CD14-positive monocyte (primary cell): ENCODE measurements around the gene CETP. TPM values are rescaled to one million over a fixed set of nuclear protein-coding genes. Genes with fewer than 3 reads are reported as not detected.

ENCODE experiments used
- DNase-seq, 3 donors: peaks; one replicate each; pipeline ENCODE4 v3.0.0-alpha.2; 2011 to 2022
- H2AFZ ChIP-seq: 2 replicates; pipeline ENCODE4 v1.6.0; 2012; ENCODE audit warnings: mild to moderate bottlenecking, low read depth, low read length, inconsistent platforms; ENCODE audit not compliant: insufficient read depth, poor library complexity, severe bottlenecking
- H3K27ac ChIP-seq, 2 donors: 1 replicate in 1 of 2; 2 replicates in 1 of 2; pipeline ENCODE4 v1.5.1; 2012 to 2013; ENCODE audit warnings: low read length in 2 of 2, control low read depth in 1 of 2, inconsistent platforms in 1 of 2, low read depth in 1 of 2, mild to moderate bottlenecking in 1 of 2
- H3K27me3 ChIP-seq, 2 donors: one replicate each; pipeline versions ENCODE4 v1.6.0 to v1.6.1; 2011 to 2013; ENCODE audit warnings: low read length in 2 of 2; ENCODE audit not compliant: control insufficient read depth in 2 of 2, insufficient read depth in 2 of 2
- H3K36me3 ChIP-seq, 2 donors: replicated peaks in 1 of 2; 1 replicate in 1 of 2; 2 replicates in 1 of 2; pipeline versions ENCODE4 v1.5.1 to v1.6.1; 2012 to 2013; ENCODE audit warnings: low read length in 2 of 2, control low read depth in 1 of 2, inconsistent platforms in 1 of 2, mild to moderate bottlenecking in 1 of 2; ENCODE audit not compliant: insufficient read depth in 2 of 2, control insufficient read depth in 1 of 2
- H3K4me1 ChIP-seq, 2 donors: 1 replicate in 1 of 2; 2 replicates in 1 of 2; pipeline versions ENCODE4 v1.5.1 to v1.6.1; 2012 to 2013; ENCODE audit warnings: low read length in 2 of 2, control low read depth in 1 of 2, inconsistent platforms in 1 of 2, mild to moderate bottlenecking in 1 of 2, moderate library complexity in 1 of 2; ENCODE audit not compliant: insufficient read depth in 2 of 2, control insufficient read depth in 1 of 2
- H3K4me2 ChIP-seq: replicated peaks from 2 replicates; pipeline ENCODE3; 2012; ENCODE audit warnings: low read length, moderate library complexity, mild to moderate bottlenecking; ENCODE audit not compliant: poor library complexity, severe bottlenecking; ENCODE audit errors: extremely low read depth
- H3K4me3 ChIP-seq, 3 experiments: fragments of 200-600 bp in 1 of 3; sonication (generic) in 1 of 3; replicated peaks in 1 of 3; 1 replicate in 2 of 3; 2 replicates in 1 of 3; pipeline ENCODE4 v1.5.1; 2011 to 2013; ENCODE audit warnings: low read length in 3 of 3, mild to moderate bottlenecking in 3 of 3, control low read depth in 2 of 3, low read depth in 2 of 3, inconsistent platforms in 1 of 3, moderate library complexity in 1 of 3
- H3K79me2 ChIP-seq: 2 replicates; pipeline ENCODE4 v1.6.0; 2012; ENCODE audit warnings: mild to moderate bottlenecking, control low read depth, inconsistent platforms, low read length, moderate library complexity; ENCODE audit not compliant: insufficient read depth
- H3K9ac ChIP-seq: 2 replicates; pipeline ENCODE4 v1.6.0; 2017; ENCODE audit warnings: low read length, mild to moderate bottlenecking; ENCODE audit not compliant: insufficient read depth, poor library complexity, severe bottlenecking
- H3K9me3 ChIP-seq, 2 donors: replicated peaks in 1 of 2; 1 replicate in 1 of 2; 2 replicates in 1 of 2; pipeline versions ENCODE4 v1.5.1 to v1.6.1; 2012 to 2013; ENCODE audit warnings: low read length in 2 of 2, control low read depth in 1 of 2; ENCODE audit not compliant: control insufficient read depth in 1 of 2, insufficient read depth in 1 of 2
- H4K20me1 ChIP-seq: 2 replicates; pipeline ENCODE4 v1.6.0; 2012; ENCODE audit warnings: mild to moderate bottlenecking, low read length, control low read depth, moderate library complexity; ENCODE audit not compliant: insufficient read depth
- H3K27ac Mint-ChIP-seq, 7 donors: one replicate each; pipeline ENCODE4 v1.8.0; 2020; ENCODE audit warnings: mild to moderate bottlenecking in 7 of 7, mixed read lengths in 7 of 7, moderate library complexity in 6 of 7, inconsistent platforms in 2 of 7
- H3K27me3 Mint-ChIP-seq, 3 donors: one replicate each; pipeline ENCODE4 v1.8.0; 2021 to 2022; ENCODE audit warnings: low read depth in 3 of 3, mild to moderate bottlenecking in 3 of 3, mixed read lengths in 3 of 3, moderate library complexity in 3 of 3, inconsistent platforms in 1 of 3
- H3K36me3 Mint-ChIP-seq, 2 donors: one replicate each; pipeline ENCODE4 v1.8.0; 2020; ENCODE audit warnings: mixed read lengths in 2 of 2, inconsistent platforms in 1 of 2, mild to moderate bottlenecking in 1 of 2
- H3K4me1 Mint-ChIP-seq: one replicate; pipeline ENCODE4 v1.8.0; 2020; ENCODE audit warnings: mild to moderate bottlenecking, mixed read lengths
- H3K4me3 Mint-ChIP-seq, 2 donors: one replicate each; pipeline ENCODE4 v1.8.0; 2020; ENCODE audit warnings: mild to moderate bottlenecking in 2 of 2, mixed read lengths in 2 of 2, moderate library complexity in 1 of 2
- H3K9me3 Mint-ChIP-seq, 7 donors: one replicate each; pipeline ENCODE4 v1.8.0; 2020 to 2022; ENCODE audit warnings: mixed read lengths in 7 of 7, mild to moderate bottlenecking in 6 of 7, moderate library complexity in 6 of 7, inconsistent platforms in 2 of 7
- WGBS: methylation state at CpG from one replicate; pipeline ENCODE4 v1.1.5; 2013; ENCODE audit warnings: missing lambda C conversion rate; ENCODE audit not compliant: insufficient coverage; 5-methylcytosine and 5-hydroxymethylcytosine counted together
- intact Hi-C, 2 donors: fragments of 100-400 bp; cut with micrococcal nuclease; formaldehyde crosslinking; loops; one replicate each; pipeline versions ENCODE4 v1.15.0 to v1.15.1; 2023
- polyA plus RNA-seq, 3 donors: library from polyadenylated mRNA; depleted of rRNA in 1 of 3; unstranded in 2 of 3; stranded (reverse) in 1 of 3; fragments of 300-500 nt in 2 of 3; fragments of >200 nt in 1 of 3; fragmentation: Illumina TruSeq in 2 of 3; gene quantifications; 1 replicate in 2 of 3; 2 replicates in 1 of 3; pipeline ENCODE4 v1.2.3, GENCODE V29; 2012 to 2021
- TF ChIP-seq, protein P1 (sequence below): fragments of 200-600 bp; IDR thresholded peaks from one replicate; pipeline ENCODE4 v1.8.0; 2022; ENCODE audit warnings: antibody characterized with exemption, mild to moderate bottlenecking

Gene CETP
- polyA plus RNA-seq, 3 donors = 0.61 to 2.1 (median 1.3) TPM

DNA sequence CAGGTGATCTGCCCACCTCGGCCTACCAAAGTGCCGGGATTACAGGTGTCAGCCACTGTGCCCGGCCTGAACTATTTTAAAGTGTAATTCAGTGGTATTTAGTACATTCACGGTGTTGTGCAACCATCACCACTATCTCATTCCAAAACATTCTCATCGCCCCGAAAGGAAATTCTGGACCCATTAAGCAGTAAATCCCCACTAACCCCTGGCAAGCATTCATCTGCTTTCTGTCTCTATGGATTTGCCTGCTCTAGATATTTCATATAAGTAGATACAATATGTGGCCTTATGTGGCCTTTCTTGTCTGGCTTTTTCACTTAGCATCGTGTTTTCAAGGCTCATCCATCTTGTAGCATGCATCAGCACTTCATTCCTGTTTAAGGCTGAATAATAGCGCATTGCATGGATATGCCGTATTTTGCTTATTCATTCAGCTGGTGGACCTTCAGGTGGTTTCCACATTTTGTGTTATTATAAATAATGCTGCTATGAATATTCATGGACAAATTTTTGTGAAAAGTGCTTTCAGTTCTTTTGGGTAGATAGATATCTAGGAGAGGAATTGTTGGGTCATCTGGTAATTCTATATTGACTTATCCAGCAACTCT lies 38.2 kb upstream of the CETP start:
- H4K20me1 ChIP-seq = no peaks in the 10 kb centered on the region
- H3K9me3 ChIP-seq = no peaks in the 10 kb centered on the region
- no peak overlapping the region for H3K9ac ChIP-seq
- intact Hi-C loops = loop anchor here in 1 of 2 donors (1.0 kb wide), 1 partner anchor 10 kb away; no protein-coding TSS in a partner anchor
- H3K4me2 ChIP-seq = no peak overlapping the region
- no peaks in the 10 kb centered on the region for H3K36me3 ChIP-seq
- Mint-ChIP-seq H3K4me3 (peak overlapping the region in 1 of 2 donors; percentile 42), H3K9me3 (no peaks in the 10 kb centered on the region), H3K36me3 (peaks cover 0 to 2% of the 10 kb centered on the region in 2 donors), H3K4me1 (peaks cover 21% of the 10 kb centered on the region), H3K27me3 (peaks cover 15 to 32% (median 16%) of the 10 kb centered on the region in 3 donors), H3K27ac (no peak overlapping the region)
- no peak for DNase-seq
- H3K27ac ChIP-seq = no peak overlapping the region
- WGBS = 85% methylated on average over 5 of the region's 9 CpGs
- H3K4me3 ChIP-seq = no peak overlapping the region
- H3K4me1 ChIP-seq = peaks cover 9 to 15% of the 10 kb centered on the region in 2 donors
- no peaks in the 10 kb centered on the region for H3K79me2 ChIP-seq
- TF ChIP-seq, protein P1, sequence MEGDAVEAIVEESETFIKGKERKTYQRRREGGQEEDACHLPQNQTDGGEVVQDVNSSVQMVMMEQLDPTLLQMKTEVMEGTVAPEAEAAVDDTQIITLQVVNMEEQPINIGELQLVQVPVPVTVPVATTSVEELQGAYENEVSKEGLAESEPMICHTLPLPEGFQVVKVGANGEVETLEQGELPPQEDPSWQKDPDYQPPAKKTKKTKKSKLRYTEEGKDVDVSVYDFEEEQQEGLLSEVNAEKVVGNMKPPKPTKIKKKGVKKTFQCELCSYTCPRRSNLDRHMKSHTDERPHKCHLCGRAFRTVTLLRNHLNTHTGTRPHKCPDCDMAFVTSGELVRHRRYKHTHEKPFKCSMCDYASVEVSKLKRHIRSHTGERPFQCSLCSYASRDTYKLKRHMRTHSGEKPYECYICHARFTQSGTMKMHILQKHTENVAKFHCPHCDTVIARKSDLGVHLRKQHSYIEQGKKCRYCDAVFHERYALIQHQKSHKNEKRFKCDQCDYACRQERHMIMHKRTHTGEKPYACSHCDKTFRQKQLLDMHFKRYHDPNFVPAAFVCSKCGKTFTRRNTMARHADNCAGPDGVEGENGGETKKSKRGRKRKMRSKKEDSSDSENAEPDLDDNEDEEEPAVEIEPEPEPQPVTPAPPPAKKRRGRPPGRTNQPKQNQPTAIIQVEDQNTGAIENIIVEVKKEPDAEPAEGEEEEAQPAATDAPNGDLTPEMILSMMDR = no peak
- no peak overlapping the region for H2AFZ ChIP-seq
- H3K27me3 ChIP-seq = no peaks in the 10 kb centered on the region

DNA sequence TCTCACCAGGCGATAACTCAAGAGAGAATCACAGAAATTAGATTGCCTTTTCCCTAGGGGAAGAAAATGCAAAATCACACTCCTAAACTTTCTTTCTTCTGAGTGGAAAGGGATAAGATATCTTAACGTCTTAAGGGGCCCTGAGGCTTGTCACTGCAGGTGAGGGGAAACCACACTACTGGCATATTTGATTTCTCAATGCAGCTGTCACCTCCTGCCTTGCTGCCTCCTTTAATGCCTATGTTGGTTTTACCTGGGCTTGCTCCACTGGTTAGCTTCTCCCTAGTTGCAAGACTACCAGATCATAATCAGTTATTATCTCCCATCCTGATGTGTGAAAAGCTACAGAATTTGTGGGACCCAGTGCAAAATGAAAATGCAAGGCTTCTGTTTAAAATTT lies 34.3 kb upstream of the CETP start:
- DNase-seq = no peak
- Mint-ChIP-seq H3K27ac (no peak overlapping the region), H3K4me1 (peaks cover 17% of the 10 kb centered on the region)

More for the DNA sequence above, 34.3 kb upstream of the CETP start:
- Histone ChIP-seq H3K4me1 (peaks cover 18 to 26% of the 10 kb centered on the region in 2 donors), H3K27ac (no peak overlapping the region), H3K4me3 (no peak overlapping the region), H3K79me2 (peaks cover 5% of the 10 kb centered on the region), H3K4me2 (no peak overlapping the region), H4K20me1 (peaks cover 4% of the 10 kb centered on the region), H2AFZ (no peak overlapping the region), H3K9ac (no peak overlapping the region), H3K27me3 (no peaks in the 10 kb centered on the region), H3K9me3 (no peaks in the 10 kb centered on the region), H3K36me3 (no peaks in the 10 kb centered on the region)
- Mint-ChIP-seq H3K4me3 (no peak overlapping the region), H3K36me3 (peaks cover 0 to 2% of the 10 kb centered on the region in 2 donors), H3K27me3 (peaks cover 6 to 20% (median 9%) of the 10 kb centered on the region in 3 donors), H3K9me3 (peaks cover 0 to under 1% (median 0%) of the 10 kb centered on the region in 7 donors)
- intact Hi-C loops = no loop called here
- 0% methylated on average over 1 of the region's 2 CpGs for WGBS
- TF ChIP-seq, protein P1 = no peak
